ENCODE data around the gene CST6. TPM values are rescaled to one million over a fixed set of nuclear protein-coding genes. Genes with fewer than 3 reads are reported as not detected.

CST6 gene, protein sequence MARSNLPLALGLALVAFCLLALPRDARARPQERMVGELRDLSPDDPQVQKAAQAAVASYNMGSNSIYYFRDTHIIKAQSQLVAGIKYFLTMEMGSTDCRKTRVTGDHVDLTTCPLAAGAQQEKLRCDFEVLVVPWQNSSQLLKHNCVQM
- not detected in 3 replicates for total RNA-seq
- long read RNA-seq: 0 reads

DNA sequence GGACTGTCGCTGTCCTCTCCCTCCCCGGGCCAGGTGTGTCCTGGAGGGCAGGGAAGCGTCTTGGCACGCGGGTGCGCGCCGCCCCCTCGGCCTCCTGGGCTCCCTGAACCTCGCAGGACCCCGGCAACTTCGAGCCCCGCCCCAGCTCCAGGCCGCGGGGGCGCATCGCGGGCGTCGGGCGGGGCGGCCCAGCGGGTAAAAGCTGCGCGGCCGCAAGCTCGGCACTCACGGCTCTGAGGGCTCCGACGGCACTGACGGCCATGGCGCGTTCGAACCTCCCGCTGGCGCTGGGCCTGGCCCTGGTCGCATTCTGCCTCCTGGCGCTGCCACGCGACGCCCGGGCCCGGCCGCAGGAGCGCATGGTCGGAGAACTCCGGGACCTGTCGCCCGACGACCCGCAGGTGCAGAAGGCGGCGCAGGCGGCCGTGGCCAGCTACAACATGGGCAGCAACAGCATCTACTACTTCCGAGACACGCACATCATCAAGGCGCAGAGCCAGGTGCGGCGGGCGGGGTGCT lies at the start of gene CST6:
Gene CST6, plus strand, starts transcription at position 224 of the 519 bp plus-strand sequence. Its CDS starts 37 bp downstream, at position 261.
- no peak within 1 kb of the TSS for H3K27ac Mint-ChIP-seq (ENCODE audit: unreplicated experiment)
- H3K27me3 Mint-ChIP-seq (ENCODE audit: low read depth): no peaks in the 10 kb centered on the region
- H3K4me3 Mint-ChIP-seq (ENCODE audit: unreplicated experiment): no peak within 1 kb of the TSS
- H3K9me3 Mint-ChIP-seq (ENCODE audit: low read depth): no peaks in the 10 kb centered on the region
- H3K36me3 Mint-ChIP-seq (ENCODE audit: low read depth): no peaks in the 10 kb centered on the region
- TF ChIP-seq, protein P1, sequence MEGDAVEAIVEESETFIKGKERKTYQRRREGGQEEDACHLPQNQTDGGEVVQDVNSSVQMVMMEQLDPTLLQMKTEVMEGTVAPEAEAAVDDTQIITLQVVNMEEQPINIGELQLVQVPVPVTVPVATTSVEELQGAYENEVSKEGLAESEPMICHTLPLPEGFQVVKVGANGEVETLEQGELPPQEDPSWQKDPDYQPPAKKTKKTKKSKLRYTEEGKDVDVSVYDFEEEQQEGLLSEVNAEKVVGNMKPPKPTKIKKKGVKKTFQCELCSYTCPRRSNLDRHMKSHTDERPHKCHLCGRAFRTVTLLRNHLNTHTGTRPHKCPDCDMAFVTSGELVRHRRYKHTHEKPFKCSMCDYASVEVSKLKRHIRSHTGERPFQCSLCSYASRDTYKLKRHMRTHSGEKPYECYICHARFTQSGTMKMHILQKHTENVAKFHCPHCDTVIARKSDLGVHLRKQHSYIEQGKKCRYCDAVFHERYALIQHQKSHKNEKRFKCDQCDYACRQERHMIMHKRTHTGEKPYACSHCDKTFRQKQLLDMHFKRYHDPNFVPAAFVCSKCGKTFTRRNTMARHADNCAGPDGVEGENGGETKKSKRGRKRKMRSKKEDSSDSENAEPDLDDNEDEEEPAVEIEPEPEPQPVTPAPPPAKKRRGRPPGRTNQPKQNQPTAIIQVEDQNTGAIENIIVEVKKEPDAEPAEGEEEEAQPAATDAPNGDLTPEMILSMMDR (IDR thresholded peaks at IDR 0.05): no peak
- no peak for DNase-seq (ENCODE audit: low spot score)
- H3K4me1 Mint-ChIP-seq (ENCODE audit: low read depth): peaks cover 55% of the 10 kb centered on the region

DNA sequence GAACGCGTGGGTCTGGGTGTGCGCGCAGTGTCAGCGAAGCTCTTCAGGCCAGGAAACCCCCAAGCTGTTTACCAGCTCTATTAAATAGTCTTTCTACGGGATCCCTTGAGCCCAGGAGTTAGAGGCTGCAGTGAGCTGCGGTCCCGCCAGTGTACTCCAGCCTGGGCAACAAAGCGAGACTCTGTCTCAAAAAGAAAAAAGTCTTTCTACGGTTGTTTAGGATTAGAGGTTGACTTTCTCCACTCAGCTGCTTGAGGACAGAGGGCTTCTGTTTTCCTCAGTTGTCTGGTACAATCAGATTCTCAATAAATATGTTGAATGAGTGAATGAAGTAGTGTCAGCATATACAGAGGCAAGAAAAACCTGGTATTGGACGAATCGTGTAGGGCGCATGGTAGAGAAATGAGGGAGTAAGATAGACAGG lies 49.7 kb upstream of the CST6 start:
- DNase-seq (ENCODE audit: low spot score): no peak
- Mint-ChIP-seq H3K36me3 (ENCODE audit: low read depth) (peaks cover 18% of the 10 kb centered on the region), H3K27me3 (ENCODE audit: low read depth) (no peaks in the 10 kb centered on the region), H3K9me3 (ENCODE audit: low read depth) (no peaks in the 10 kb centered on the region), H3K4me3 (ENCODE audit: unreplicated experiment) (peak overlapping the region; percentile 85), H3K27ac (ENCODE audit: unreplicated experiment) (peak overlapping the region; percentile 88), H3K4me1 (ENCODE audit: low read depth) (peaks cover 30% of the 10 kb centered on the region)
- TF ChIP-seq, protein P1 (IDR thresholded peaks at IDR 0.05): no peak

DNA sequence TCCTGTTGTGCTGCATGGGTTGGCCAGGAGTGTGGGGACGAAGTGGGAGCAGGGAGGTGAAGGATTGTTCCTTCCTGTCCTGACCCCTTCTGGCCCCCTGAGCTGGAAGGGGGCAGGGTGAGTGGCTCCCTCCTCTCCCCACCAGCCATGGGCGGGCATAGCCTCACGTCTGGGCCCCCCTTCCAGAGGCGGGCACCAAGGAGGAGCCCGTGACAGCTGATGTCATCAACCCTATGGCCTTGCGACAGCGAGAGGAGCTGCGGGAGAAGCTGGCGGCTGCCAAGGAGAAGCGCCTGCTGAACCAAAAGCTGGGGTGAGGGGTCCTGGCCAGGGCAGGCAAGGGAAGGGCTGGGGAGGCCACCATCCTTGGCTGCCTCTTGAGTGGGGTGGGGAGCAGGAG lies 46.9 kb upstream of the CST6 start:
- no peaks in the 10 kb centered on the region for H3K9me3 Mint-ChIP-seq (ENCODE audit: low read depth)
- TF ChIP-seq, protein P1 (IDR thresholded peaks at IDR 0.05): no peak
- no peak for DNase-seq (ENCODE audit: low spot score)
- no peak overlapping the region for H3K27ac Mint-ChIP-seq (ENCODE audit: unreplicated experiment)
- no peaks in the 10 kb centered on the region for H3K27me3 Mint-ChIP-seq (ENCODE audit: low read depth)
- H3K4me3 Mint-ChIP-seq (ENCODE audit: unreplicated experiment): no peak overlapping the region
- H3K36me3 Mint-ChIP-seq (ENCODE audit: low read depth): peaks cover 31% of the 10 kb centered on the region
- H3K4me1 Mint-ChIP-seq (ENCODE audit: low read depth): peaks cover 30% of the 10 kb centered on the region

DNA sequence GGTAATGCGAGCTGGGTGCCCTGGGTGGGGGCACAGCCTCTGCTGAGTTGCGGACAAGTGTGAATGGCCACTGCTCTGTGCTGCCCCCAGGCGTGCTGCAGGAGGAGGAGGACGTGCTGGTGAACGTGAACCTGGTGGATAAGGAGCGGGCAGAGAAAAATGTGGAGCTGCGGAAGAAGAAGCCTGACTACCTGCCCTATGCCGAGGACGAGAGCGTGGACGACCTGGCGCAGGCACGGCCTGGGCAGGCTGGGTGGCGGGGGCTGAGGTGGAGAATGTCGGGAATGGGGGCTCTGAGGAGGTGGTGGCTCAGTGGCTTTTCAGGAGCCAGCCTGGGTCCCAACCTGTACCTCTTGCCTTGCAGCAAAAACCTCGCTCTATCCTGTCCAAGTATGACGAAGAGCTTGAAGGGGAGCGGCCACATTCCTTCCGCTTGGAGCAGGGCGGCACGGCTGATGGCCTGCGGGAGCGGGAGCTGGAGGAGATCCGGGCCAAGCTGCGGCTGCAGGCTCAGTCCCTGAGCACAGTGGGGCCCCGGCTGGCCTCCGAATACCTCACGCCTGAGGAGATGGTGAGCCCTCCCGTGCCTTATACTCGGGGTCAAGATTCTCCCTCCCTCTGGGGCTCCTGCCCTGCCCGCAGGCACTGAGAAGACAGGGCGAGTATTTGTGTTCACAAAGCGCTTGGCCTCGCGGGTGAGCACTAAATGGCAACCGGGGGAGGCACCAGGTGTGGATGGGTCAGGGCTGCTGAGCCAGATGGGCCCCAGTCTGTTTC lies 45.6 kb upstream of the CST6 start:
- Mint-ChIP-seq H3K27ac (ENCODE audit: unreplicated experiment) (no peak overlapping the region), H3K36me3 (ENCODE audit: low read depth) (peaks cover 37% of the 10 kb centered on the region), H3K4me1 (ENCODE audit: low read depth) (peaks cover 24% of the 10 kb centered on the region), H3K4me3 (ENCODE audit: unreplicated experiment) (no peak overlapping the region), H3K27me3 (ENCODE audit: low read depth) (no peaks in the 10 kb centered on the region), H3K9me3 (ENCODE audit: low read depth) (no peaks in the 10 kb centered on the region)
- DNase-seq (ENCODE audit: low spot score): no peak
- TF ChIP-seq, protein P1 (IDR thresholded peaks at IDR 0.05): no peak

DNA sequence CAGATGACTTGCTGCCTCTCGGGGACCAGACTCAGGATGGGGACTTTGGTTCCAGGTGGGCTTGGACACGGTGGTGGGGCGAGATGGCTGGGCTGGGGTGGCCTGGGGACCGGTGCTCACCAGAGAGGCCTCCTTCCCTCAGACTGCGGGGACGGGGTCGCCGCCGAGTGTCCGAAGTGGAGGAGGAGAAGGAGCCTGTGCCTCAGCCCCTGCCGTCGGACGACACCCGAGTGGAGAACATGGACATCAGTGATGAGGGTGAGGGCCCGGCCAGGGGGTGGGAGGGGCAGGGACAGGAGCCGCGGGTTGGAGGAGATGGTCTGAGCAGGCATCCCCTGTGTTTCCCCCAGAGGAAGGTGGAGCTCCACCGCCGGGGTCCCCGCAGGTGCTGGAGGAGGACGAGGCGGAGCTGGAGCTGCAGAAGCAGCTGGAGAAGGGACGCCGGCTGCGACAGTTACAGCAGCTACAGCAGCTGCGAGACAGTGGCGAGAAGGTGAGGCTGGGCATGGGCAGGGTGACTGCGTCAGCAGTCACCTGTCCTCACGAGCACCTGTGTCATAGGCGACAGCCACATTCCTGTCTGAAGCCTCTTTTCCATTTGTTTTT lies 44.4 kb upstream of the CST6 start:
- peaks cover 39% of the 10 kb centered on the region for H3K36me3 Mint-ChIP-seq (ENCODE audit: low read depth)

More for the DNA sequence above, 44.4 kb upstream of the CST6 start:
- TF ChIP-seq, protein P1 (IDR thresholded peaks at IDR 0.05): no peak
- Mint-ChIP-seq H3K4me1 (ENCODE audit: low read depth) (peaks cover 16% of the 10 kb centered on the region), H3K9me3 (ENCODE audit: low read depth) (no peaks in the 10 kb centered on the region), H3K27ac (ENCODE audit: unreplicated experiment) (no peak overlapping the region), H3K4me3 (ENCODE audit: unreplicated experiment) (no peak overlapping the region), H3K27me3 (ENCODE audit: low read depth) (no peaks in the 10 kb centered on the region)
- no peak for DNase-seq (ENCODE audit: low spot score)
